H1 (cell line): ENCODE measurements around the gene SIK3.

ENCODE experiments used
- CEBPB ChIP-seq: IDR thresholded peaks from 2 replicates; pipeline ENCODE4 v1.6.1; 2012; ENCODE audit warnings: low read depth, low read length
- EP300 ChIP-seq, 2 experiments: IDR thresholded peaks; 1 replicate in 1 of 2; 2 replicates in 1 of 2; pipeline ENCODE4 v1.6.1; 2011 to 2012; ENCODE audit warnings: low read depth in 2 of 2, low read length in 2 of 2, mild to moderate bottlenecking in 2 of 2, borderline replicate concordance in 1 of 2, inconsistent platforms in 1 of 2, moderate library complexity in 1 of 2
- EZH2 ChIP-seq: fragments of 200-600 bp; sonication (generic); IDR thresholded peaks from 2 replicates; pipeline ENCODE4 v1.7.1; 2012; ENCODE audit warnings: low read depth, mild to moderate bottlenecking, moderate library complexity, low read length, inconsistent platforms; ENCODE audit not compliant: severe bottlenecking
- RAD21 ChIP-seq, 2 experiments: IDR thresholded peaks in 1 of 2; conservative IDR thresholded peaks in 1 of 2; 2 replicates each; pipeline ENCODE4 v1.6.1; 2011; ENCODE audit warnings: low read depth in 2 of 2, low read length in 2 of 2, improper control_type of control experiment in 1 of 2, inconsistent platforms in 1 of 2, mild to moderate bottlenecking in 1 of 2, moderate library complexity in 1 of 2
- RFX5 ChIP-seq: IDR thresholded peaks from 2 replicates; pipeline ENCODE4 v1.6.1; 2011; ENCODE audit warnings: low read depth, low read length, improper control_type of control experiment, borderline replicate concordance
- SP2 ChIP-seq: IDR thresholded peaks from 2 replicates; pipeline ENCODE4 v1.6.1; 2012; ENCODE audit warnings: mild to moderate bottlenecking, low read length, inconsistent platforms
- SRF ChIP-seq: IDR thresholded peaks from 2 replicates; pipeline ENCODE4 v1.6.1; 2011; ENCODE audit warnings: mild to moderate bottlenecking, low read depth, low read length, moderate library complexity
- TCF12 ChIP-seq: IDR thresholded peaks from 2 replicates; pipeline ENCODE4 v1.6.1; 2011; ENCODE audit warnings: low read depth, mild to moderate bottlenecking, low read length
- TEAD4 ChIP-seq: IDR thresholded peaks from 2 replicates; pipeline ENCODE4 v1.6.1; 2012; ENCODE audit warnings: low read depth, low read length, inconsistent platforms, mixed read lengths
- ZNF274 ChIP-seq: IDR thresholded peaks from 2 replicates; pipeline ENCODE4 v1.7.0; 2012; ENCODE audit warnings: low read length, borderline replicate concordance; ENCODE audit errors: extremely low read depth
- TF ChIP-seq, protein P1 (sequence below), 3 experiments: IDR thresholded peaks; 1 replicate in 2 of 3; 2 replicates in 1 of 3; pipeline versions ENCODE4 v1.5.1 to v1.6.1; 2011; ENCODE audit warnings: low read length in 3 of 3, mild to moderate bottlenecking in 3 of 3, inconsistent platforms in 2 of 3, low read depth in 1 of 3, moderate library complexity in 1 of 3; ENCODE audit not compliant: insufficient read depth in 1 of 3; ENCODE audit errors: control extremely low read depth in 1 of 3

DNA sequence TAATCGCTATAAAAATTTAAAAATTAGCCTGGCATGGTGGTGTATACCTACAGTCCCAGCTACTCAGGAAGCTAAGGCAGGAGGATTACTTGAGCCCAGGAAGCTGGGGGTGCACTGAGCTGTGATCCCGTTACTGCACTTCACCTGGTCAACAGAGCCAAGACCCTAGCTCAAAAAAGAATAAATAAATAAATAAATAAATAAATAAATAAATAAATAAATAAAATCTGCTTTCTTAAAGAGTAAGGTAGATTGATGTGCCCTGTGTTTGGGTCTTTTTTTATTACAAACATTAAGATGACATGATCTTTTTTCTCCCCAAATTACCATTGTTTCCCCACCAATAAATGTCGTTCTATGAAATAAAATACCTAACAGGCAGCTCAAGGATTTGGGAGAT lies 146.5 kb downstream of the SIK3 start:
- TF ChIP-seq SP2 (no peak), TCF12 (no peak), RFX5 (no peak), EZH2 (no peak), TEAD4 (no peak), RAD21 (IDR thresholded peaks at IDR 0.05 in 1 of 2, conservative IDR thresholded peaks at IDR 0.05 in 1 of 2; ENCODE audit: low read depth in 2 of 2, low read length in 2 of 2) (no peak), EP300 (IDR thresholded peaks at IDR 0.05; ENCODE audit: borderline replicate concordance in 1 of 2, low read depth in 2 of 2, low read length in 2 of 2) (no peak), ZNF274 (no peak), CEBPB (no peak), SRF (no peak)
- TF ChIP-seq, protein P1, sequence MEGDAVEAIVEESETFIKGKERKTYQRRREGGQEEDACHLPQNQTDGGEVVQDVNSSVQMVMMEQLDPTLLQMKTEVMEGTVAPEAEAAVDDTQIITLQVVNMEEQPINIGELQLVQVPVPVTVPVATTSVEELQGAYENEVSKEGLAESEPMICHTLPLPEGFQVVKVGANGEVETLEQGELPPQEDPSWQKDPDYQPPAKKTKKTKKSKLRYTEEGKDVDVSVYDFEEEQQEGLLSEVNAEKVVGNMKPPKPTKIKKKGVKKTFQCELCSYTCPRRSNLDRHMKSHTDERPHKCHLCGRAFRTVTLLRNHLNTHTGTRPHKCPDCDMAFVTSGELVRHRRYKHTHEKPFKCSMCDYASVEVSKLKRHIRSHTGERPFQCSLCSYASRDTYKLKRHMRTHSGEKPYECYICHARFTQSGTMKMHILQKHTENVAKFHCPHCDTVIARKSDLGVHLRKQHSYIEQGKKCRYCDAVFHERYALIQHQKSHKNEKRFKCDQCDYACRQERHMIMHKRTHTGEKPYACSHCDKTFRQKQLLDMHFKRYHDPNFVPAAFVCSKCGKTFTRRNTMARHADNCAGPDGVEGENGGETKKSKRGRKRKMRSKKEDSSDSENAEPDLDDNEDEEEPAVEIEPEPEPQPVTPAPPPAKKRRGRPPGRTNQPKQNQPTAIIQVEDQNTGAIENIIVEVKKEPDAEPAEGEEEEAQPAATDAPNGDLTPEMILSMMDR (IDR thresholded peaks at IDR 0.05; ENCODE audit: control extremely low read depth in 1 of 3, insufficient read depth in 1 of 3, low read depth in 1 of 3, low read length in 3 of 3) = no peak
